NCI-H2196 (cell line): ENCODE measurements around the gene ZC3HAV1.
"Not testable (repeated sequence)": the region's sequence is repeated elsewhere in the genome, so short reads cannot be mapped to it uniquely, and the experiment has no call there.

ENCODE experiments used
- DNase-seq: peaks from one replicate; lab custom pipeline; 2025; ENCODE audit not compliant: unreplicated experiment; lab: John Stamatoyannopoulos, UW

The ZC3HAV1 gene

DNA sequence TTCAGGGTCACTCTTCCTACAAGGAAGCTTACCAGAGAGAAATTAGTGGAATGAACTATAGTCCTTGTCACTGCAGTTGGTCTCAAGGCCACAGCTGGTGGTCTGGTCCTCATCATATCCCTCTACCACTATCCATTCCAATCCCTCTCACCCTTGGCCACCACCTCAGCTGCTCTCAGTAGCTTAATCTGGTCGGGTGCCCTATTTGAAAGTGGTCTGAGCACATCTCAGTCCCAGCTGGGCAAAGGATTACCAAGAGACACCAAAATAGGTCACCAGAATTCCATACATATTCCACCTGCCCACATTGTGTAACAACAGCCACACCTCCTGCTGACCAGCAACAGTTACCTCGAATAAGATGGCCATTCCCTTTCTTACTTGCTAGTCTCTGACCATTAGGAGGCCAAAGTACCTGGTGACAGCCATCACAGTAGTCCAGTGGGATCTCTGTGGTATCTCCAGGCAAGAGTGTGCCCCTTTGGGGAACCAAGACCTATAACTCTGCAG is 3.3 kb upstream of the ZC3HAV1 start:
- DNase-seq, result no peak

DNA sequence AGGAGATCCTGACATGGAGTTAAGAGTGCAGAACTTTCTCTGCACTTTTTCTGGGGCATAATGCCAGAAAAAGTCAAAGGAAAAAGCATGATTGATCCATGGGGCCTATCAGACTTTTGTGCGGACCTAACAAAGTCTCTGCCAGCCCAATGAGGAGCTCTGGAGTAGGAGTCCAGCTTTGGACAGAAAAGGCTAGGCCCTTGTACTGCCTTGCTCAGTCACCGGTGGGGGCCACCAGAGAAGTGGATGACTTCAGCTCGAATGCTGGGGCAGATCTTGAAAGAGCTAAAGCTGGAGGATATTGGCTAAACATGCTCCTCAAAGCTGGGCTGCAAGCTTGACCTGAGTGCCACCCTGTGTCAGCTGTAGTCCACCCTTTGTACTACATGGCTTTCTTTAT is 2.8 kb upstream of the ZC3HAV1 start:
- DNase-seq, result no peak

DNA sequence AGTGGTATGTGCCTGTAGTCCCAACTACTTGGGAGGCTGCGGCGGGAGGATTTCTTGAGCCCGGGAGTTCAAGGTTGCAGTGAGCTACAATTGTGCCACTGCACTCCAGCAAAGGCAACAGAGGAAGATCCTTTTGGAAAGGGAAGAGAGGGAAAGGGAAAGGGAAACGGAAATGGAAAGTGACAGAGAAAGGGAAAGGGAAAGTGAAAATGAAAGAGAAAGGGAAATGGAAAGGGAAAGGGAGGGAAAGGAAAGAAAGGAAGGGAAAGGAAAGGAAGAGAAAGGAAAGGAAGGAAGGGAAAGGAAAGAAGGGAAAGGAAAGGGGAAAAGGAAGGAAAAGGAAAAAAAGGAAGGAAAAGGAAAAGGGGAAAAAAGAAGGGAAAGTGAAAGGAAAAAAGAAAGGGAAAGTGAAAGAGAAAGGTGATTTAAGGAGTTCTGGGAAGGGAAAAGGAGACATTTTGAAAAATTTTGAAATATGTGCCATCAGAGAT is 2.3 kb upstream of the ZC3HAV1 start:
- DNase-seq, result no peak

DNA sequence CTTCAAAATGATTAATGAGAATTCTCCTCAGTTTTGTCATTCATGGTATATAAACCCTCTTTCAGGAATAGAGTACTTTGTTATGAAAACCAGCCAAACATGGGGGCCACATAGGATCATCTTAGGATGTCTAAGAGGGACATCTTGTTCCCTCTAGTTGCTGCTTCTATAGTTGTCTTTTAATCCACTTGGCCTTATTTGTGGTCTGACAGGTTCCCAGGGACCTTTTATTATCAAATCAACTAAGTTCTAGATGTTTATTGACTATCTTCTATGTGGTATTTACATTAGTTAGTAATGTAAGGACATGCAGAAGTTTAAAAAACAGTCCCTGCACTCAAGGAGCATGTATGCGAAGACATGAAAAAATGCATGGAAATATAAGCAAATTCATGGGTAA is 1.6 kb upstream of the ZC3HAV1 start:
- no peak for DNase-seq

DNA sequence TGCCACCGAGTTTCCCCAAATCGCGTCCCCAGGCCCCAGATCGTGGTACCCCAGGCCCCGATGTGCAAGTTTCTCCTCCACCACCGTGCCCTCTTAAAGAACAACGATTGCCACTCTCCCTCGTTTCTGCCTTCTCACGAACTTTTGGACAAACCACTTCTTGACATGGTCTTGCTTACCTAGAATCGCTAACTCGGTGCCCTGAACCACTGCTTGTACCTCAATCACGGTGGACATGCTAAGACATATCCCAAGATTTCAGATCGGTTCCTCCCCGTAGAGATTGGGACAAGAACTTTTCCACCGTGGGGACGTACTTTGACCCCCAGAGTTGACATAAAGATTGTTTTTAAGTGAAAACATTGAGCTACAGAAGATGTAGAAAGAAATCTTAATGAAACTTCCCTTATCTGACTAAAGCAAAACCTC is 477 bp upstream of the ZC3HAV1 start:
- DNase-seq, result no peak

DNA sequence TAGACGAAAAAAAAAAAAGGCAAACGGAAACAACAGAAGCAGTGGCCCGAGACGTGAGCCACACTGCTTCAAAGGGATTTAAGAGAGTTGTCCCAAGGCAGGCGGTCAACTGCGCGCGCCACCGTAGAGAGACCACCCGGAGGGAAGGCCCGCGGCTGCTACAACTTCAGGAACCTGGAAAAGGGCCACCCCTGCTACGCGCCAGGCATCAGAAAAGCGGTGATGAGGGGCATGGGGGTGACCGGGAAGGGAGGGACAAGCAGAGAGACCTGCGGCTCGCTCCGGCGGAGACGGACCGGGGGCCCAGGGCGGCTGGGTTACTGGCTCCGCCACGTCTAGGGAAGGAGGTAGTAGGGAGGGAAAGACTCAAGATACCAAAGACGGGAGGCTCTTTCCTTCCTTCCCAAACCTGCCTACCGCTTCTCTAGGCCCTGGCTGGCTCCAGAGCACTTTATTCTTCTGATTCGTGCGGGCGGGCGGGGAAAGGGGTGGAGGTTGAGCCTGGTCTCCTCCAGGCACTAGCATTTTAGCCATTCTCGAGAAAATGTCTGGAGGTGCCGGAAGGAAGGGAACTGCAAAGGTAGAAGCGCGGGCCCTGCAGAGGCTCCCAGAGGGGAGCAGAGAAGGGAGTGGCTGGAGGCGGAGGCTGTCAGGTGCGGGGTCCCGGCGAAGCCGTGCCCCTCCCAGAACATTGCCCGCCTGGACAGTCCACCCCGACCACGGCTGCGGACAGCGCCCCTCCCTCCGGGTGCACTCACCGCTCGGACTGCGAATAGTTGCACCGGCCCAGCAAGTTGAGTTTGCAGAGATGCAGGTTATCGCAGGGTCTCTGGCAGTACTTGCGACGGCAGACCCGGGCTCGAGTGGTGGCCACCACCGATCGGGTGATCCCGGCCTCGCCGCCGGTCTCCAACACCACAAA is 993 bp downstream of the ZC3HAV1 start:
- DNase-seq, result no peak

DNA sequence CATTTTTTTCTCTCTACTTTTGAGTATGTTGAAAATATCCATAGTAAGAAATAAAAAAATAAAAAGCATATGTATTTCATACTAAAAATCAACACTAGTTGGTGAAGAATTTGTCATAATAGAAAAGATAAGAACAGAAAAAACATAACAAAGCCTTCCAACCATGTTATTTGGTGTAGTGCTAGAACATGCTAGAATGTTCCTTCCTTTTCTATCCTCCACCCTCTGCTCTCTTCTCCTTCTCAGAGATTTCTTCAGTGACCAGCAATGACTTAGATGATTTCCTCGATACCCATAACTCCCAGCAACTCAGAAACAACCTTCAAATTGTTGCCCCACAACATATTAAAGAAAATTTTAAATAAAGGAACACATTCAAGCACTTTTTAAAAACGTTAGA is 2.6 kb downstream of the ZC3HAV1 start:
- DNase-seq, result no peak

DNA sequence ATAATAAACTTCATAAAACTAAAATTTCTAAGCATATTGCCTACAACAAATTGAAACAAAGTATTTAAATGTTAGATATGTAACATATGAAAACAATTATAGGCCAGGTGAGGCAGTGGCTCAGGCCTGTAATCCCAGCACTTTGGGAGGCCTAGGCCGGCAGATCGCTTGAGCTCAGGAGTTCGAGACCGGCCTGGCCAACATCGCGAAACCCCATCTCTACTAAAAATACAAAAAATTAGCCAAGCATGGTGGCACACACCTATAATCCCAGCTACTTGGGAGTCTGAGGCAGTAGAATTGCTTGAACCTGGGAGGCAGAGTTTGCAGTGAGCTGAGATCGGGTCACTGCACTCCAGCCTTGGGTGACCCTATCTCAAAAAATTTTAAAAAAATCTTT is 3.3 kb downstream of the ZC3HAV1 start:
- not testable (repeated sequence) for DNase-seq

DNA sequence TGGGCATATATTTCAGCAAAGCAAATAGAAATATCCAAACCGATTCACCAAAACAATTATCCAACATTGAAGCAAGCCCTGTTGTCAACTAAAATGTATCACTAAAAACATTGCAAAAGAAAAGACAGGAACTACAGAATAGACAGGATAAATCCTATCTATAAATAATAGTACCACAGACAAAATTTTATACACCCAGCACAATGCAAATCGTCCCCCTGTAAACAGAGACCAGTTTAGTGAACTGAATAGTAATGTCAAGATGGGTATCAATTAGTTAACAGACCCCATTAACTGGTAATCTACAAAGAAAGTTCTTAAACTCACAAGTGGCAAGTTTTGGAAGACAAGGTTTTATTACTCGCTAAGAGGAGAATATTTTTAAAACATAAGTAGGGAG is 4.0 kb downstream of the ZC3HAV1 start:
- DNase-seq, result no peak

DNA sequence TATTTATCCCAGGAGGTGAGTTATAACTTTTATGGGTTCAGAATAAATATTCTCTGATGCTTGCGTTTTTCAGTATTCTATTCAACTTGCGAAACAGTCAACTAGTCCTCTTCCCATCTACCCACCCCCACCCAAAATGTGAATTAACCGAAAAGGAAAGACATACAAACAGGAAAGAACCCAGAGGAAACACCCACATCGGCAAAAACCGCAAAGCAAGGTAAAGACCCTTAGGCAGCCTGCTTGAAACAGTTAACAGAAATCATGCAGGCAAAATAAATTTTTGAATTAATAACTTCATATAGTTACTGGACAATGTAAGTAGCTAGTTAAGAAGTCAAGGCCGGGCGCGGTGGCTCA is 5.4 kb downstream of the ZC3HAV1 start:
- DNase-seq, result no peak

DNA sequence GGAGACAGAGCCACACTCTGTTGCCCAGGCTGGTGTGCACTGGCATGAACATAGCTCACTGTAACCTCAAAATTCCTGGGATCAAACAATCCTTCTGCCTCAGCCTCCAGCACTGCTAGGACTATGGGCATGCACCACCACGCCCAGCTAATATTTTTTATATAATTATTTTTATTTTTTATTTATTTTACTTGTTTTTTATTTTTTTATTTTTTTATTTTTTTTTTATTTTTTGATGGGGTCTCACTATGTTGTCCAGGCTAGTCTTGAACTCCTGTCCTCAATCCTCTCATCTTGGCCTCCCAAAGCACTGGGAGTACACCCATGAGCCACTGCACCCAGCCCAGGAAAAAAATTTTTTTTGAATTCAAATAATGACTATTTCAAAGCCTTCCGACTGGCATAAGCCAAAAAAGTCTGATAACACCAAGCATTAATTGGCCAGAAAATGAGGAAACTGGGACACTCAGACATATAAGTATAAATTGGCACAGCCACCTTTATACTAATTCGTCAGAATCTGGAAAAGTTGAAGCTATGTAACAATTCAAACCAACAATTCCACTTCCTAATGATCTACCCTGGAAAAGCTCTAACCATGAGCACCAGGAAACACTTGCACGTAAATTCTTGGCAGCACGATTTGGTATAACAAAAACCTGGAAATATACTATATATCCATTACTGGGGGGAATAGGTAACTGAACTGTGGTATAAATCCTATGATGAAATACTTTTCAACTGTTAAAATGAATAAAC is 6.3 kb downstream of the ZC3HAV1 start:
- DNase-seq, result no peak

DNA sequence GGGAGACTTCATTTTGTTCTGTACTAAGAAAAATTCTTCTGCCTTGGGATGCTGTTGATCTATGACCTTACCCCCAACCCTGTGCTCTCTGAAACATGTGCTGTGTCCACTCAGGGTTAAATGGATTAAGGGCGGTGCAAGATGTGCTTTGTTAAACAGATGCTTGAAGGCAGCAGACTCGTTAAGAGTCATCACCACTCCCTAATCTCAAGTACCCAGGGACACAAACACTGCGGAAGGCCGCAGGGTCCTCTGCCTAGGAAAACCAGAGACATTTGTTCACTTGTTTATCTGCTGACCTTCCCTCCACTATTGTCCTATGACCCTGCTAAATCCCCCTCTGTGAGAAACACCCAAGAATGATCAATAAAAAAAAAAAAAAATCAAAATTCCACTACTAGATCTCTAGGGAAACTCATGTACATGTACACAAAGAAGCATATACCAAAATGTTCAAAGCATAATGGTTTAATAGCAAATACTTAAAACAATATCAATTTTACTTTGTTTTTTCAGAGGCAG is 7.8 kb downstream of the ZC3HAV1 start:
- not testable (repeated sequence) for DNase-seq

DNA sequence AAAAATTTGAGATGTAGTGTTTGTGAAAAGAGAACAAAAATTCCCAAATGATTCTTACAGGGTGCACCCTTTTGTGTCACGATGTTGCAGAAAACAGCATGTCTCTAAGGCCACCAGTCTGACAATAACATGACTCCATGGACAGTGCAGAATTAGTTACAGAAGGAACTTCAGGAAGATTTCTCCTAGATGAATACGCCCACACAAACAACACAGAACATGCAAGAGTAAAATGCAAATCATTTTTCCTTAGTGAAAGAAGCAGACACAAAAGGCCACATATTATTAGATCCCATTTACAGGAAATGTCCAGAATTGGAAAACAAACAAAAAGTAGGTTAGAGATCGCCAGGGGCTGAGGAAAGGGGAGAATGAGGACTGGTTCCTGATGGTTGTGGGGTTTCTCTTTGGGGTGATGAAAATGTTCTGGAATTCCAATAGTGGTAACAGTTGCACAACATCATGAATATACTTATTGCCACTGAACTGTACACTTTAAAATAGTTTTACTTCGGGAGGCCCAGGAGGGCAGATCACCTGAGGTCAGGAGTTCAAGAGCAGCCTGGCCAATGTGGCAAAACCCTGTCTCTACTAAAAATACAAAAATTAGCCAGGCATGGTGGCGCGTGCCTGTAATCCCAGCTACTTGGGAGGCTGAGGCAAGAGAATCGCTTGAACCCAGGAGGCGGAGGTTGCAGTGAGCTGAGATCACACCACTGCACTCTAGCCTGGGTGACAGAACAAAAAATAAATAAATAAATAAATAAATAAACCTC is 10.2 kb downstream of the ZC3HAV1 start:
- DNase-seq, result no peak

DNA sequence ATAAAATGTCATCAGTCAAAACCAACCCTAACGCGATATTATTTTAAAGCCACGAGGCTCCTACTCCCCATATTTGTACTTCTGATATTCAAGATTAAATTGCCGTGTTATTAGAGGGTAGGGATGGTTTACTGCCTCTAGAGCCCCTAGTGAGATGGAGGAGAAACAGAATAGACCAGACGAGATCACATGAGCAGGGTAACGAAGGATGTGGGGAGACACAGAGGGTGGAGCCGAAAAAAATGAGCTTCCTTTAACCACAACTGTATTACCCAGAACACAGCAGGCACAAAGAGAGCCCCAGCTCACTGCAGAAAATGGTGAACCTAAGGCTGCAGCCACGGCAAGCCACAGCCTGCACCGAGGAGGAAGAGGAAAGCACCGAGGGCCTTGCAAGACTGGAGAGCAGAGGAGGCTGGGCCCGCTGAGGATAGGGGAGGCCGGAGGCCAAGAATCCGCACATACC is 14.3 kb downstream of the ZC3HAV1 start:
- DNase-seq, result no peak

DNA sequence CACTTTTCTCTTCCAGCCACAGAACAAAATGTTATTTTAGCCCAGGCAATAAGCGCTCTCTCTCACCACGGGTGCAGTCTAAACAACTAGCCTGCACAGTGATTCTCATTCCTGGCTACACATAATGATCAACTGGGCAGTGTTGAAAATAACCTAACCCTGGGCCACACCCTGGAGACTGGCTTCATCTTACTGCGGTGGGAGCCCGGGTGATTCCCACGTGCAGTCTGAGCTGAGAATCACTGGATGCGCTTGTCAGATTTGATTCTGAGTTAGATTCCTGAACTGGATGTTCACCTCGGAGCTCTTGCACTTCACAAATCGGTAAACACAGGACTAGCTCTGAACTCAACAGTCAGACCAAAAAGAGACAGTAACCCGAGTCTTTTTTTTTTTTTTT is 14.9 kb downstream of the ZC3HAV1 start:
- DNase-seq, result no peak

DNA sequence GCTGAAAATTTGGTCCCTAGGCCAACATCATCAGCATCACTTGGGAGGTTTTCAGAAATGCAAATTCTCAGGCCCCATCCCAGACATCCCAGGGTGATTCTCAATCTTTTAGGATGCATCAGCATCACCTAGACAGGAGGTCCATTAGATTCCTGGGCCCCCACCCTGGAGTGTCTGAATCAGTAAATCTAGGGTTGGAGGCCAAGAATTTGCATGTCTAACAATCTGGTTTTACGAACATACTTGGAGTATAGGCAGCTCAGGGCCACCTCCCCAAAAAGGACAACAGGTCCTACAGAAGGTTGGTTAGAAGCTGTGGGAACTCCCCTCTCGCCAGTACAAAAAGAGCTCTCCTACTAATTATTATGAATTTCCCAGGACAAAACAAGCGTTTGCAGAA is 15.5 kb downstream of the ZC3HAV1 start:
- no peak for DNase-seq

DNA sequence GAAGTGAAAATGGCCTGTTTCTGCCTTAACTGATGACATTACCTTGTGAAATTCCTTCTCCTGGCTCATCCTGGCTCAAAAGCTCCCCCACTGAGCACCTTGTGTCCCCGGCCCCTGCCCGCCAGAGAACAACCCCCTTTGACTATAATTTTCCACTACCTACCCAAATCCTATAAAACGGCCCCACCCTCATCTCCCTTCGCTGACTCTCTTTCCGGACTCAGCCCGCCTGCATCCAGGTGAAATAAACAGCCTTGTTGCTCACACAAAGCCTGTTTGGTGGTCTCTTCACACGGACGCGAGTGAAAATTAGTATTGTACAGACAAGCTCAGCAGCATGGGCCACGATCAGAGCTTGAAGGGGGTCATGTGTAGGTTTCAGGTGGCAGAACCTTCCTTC is 16.0 kb downstream of the ZC3HAV1 start:
- DNase-seq, result not testable (repeated sequence)

DNA sequence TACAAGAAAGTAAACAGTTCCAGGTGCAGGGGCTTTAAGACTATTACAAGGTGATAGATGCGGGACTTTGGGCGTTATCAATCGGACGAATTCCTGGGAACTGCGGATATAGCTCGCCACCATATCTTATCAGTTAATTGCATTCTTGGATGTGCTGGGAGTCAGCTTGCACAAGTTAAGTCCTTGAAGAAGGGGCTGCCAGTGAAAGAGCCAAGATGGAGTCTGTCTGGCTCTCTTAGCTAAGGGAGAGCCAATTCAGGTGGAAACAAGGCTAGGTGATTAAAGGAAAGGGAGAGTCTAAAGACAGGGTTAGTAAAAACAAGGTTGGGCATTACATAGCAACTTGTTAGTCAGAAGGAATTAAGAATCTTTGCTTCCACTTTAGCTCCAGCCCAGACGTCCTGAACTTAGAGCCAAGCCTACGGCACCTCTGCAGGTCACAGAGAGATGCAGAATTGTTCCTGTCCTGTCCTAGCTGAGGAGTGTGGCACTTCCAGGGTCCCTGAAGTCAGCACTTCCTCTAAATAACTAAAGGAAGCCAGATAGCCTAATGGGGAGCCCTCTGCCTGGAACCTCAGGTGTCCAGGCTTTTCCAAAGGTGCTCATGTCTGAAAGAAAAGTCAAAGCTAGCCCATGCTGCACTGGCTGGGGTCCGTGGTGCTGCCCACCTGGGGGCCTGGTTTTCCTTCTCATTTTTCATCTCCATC is 17.3 kb downstream of the ZC3HAV1 start:
- no peak for DNase-seq

DNA sequence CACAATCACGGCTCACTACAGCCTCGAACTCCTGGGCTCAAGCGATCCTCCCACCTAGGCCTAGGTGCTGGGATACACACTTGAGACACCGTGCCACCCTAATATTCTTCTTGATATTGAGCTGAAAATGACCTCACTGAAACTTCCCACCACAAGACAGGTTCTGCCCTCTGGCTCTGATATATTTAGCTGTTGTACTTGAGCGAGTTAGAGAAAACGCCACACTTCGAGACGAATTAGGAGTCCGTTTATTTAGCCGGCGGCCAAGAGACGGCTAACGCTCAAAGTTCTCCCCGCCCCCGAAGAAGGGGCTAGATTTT is 17.9 kb downstream of the ZC3HAV1 start:
- no peak for DNase-seq

DNA sequence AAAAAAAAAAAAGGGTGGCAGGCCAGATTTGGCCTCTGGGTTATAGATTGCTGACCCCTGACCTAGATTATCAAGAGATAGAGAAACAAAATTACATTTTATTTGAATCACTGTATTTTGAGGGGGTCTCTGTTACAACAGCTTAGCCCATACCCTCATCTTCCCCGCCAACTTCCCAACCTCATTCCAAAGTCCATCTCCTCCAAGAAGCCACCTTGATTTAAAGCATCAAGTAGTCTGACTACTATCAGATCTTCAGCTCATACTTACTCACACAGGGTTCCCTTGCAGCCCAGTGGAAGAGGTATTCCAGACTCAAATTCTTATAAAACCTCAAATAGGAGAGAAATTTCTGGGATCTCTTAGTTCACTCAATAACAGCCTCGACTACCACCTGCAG is 20.4 kb downstream of the ZC3HAV1 start:
- DNase-seq, result no peak
